GM15510 (cell line): ENCODE results near the gene LPCAT1.

Experiments used
- POLR2A ChIP-seq: IDR thresholded peaks from 3 replicates; pipeline ENCODE4 v1.6.1; 2011; ENCODE audit warnings: borderline replicate concordance; ENCODE audit not compliant: insufficient read length; ENCODE audit errors: extremely low read depth

LPCAT1 gene

DNA sequence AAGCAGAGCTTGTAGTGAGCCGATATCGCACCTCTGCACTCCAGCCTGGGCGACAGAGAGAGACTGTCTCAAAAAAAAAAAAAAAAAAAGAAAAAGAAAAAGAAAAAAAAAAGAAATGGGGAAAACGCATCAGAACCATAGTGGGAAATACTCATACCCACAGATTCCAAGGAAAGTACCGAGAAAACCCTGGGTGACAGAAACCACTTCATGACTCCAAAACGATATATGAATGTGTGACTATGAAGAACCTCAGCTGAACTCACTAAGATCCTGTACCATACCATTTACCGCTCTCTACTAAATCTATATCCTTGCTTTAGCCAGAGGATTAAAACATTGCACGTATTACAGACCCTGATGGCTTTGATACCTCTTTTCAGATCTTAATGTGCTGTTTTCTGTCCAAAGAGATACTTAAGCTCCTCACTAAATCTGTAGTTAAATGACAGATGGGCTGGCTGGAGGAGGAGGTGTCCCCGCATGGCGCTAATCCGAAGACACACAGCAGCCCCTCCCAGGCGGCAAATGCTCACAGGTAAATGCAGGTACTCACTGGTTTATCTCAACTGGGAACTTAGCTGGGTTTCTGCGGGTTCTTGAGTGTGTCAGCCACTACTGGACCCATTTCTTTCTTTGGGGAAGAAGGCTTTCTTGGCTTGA lies 2.8 kb downstream of the LPCAT1 start:
- TF ChIP-seq POLR2A = no peak

DNA sequence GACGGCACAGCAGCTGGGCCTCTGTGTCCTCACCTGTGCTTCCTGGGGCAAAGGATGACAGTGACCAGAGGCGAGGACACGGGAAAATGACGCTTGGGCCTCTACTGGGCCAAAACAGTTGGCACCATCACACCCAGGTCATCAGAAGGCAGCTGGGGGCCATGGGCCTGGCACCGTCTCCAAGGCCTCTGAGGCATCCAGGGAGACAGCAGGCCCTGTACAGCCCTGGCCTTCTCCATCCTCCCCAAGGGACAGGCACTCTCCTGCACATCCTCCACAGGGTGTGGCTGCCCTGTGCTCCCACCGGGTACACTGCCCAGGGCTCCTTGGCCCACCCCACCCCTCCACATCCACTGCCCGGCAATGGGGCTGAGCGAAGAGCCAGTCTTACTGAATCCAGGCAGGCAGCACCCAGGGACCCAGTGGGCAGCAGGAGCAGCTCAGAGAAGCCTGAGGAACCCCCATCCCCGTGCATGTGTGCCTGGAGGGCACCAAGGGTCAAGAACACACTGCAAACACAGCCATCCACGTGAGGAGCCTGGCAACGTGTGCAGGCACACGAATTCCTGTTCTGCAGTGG lies 4.0 kb downstream of the LPCAT1 start:
- TF ChIP-seq POLR2A = no peak

DNA sequence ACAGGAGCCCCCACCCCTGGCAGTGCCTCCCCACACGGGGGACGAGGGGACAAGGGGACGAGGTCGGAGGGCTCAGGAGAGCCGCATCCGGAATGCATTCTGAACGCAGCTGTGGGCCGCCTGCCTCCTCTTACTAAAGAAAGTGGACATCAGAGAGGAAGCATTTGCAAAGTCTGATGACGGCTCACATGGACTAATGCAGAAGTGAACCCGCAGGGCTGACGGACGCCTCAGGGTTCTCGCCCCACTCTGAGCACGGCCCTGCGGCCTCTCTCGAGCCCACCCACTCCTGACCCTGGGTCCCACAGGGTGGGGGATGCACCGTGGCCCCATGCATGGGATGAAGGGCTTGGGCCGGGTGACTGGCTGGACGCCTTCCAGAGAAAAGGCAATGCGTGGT lies 5.9 kb downstream of the LPCAT1 start:
- TF ChIP-seq POLR2A = no peak

DNA sequence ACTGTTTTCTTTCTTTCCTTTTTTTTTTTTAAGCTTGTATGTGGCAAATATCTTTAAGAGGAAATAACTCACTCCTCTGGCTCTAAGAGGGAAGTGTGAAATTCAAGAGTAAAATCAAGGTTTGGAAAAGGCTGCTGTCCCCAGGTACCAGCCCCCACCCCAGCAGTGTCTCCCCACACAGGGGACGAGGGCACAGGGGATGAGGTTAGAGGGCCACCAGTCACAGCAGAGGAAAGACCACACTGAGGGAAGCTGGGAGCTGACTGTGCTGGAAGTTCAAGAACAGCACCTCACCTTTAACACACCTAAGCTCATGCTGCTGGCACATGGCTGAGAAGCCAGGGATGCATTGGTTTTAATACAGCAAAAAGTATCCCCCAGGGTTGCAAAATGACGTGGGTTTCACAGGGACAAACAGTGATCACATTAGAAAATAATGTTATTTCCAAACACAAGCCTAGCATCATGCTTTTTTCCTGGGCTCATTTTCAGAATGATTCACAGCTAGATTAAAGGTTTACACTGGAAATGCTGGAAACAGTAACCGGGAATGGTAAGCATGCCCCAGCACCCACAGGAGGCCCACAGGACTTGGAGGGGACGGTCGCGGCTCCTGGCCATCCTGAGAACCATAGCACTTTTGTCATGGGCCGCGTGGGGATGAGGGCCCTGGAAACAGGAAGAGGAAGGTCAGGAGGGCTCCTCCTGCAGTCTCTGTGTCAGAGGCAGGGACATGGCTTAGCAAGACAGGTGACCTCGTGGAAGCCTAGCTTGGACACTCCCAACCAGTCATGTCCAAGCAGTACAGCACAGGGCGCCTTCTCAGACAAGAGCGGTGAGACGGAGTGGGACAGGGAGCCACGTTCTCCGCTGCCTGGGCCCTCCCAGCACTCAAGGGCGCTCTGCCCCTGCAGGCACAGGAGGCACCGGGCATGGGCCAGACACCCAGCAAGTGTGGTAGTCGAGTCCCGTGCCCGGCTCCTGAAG lies 6.9 kb downstream of the LPCAT1 start:
- no peak for TF ChIP-seq POLR2A

DNA sequence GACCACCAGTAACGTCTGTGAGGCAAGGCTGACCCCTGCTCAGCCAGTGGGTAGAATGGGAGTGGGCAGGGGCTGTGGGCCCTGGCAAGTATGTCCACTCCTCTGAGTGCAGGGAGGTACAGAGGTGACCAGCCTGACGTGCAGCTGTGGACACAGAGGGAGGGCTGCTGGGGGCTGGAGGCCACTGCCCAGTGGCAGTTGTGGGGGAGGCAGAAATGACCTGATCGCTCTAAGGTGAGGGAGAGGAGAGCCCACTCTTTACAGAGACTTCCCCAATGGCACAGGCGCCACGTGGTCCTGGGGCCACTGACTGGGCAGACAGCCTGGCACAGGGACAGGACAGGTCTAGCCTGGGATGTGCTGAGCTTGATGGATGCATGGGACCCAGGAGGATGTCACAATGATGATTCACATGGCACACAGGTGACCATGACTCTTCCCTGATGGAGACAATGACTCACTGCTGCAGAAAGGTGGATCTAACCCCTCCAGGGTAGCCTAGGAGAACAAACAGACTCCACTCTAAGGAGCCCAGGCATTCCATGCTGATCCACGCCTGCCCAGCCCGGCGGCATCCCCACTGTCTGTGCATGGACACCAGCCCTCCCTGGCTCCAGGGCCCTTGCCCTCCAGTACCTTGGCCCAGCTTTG lies 7.7 kb downstream of the LPCAT1 start:
- no peak for TF ChIP-seq POLR2A

DNA sequence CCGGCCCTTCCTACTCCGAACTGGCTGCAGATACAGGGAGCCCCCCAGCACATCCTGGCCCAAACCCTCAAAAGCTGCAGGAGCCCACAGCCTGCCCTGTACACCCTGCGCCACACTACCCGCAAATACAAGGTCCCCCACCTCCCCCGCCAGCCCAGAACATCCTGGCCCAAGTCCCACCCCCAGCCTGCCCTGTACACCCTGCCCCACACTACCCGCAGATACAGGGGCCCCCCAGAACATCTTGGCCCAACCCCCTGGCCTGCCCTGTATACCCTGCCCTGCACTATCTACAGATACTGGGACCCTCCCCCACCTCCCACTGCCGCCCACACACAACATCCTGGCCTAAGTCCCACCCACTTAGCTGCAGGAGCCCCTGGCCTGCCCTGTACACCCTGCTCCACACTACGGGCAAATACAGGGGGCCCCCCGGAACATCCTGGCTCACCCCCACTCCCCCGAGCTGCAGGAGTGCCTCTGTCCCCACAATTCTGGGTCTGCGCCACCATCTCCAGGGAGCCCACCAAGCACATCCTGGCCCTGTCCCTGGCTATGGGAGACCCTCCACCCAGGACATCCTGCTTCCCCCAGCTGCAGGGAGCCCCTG lies 8.3 kb downstream of the LPCAT1 start:
- TF ChIP-seq POLR2A = no peak

DNA sequence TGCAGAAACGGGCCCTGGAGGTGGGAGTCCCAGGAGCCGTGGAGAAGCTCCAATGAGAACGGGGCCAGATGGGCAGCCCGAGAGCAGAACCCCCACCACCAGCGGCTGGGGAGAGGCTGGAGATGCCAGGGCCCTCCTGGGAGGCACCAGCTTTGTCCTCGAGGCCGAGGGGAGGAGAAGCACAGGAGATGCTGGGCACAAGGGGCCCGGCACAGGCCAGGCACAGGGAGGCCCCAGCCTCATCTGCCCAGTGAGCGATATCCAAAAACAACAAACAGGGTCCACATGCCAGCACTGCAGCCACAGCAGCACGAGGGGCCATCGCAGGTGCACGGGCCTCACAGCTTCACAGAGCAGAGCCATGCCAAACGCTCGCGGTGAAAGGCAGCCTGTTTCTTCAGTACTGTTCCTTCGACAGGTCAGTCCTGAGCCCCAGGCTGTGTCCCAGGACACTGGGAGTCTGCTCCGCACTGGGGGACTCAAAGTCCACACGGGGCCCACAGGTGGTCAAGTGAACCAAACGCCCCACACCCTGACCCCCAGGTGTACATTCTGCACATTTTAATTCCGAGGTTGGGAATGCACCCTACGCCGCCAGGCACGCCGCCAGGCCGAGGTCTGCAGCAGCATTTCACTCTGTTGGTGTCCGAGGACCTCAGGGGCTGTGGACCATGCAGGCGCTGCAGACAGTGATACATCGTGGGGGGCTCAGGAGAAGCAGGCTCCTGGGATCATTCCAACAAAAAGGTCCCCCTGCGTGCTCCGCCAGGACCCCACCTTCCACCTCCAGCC lies 9.5 kb downstream of the LPCAT1 start:
- no peak for TF ChIP-seq POLR2A

DNA sequence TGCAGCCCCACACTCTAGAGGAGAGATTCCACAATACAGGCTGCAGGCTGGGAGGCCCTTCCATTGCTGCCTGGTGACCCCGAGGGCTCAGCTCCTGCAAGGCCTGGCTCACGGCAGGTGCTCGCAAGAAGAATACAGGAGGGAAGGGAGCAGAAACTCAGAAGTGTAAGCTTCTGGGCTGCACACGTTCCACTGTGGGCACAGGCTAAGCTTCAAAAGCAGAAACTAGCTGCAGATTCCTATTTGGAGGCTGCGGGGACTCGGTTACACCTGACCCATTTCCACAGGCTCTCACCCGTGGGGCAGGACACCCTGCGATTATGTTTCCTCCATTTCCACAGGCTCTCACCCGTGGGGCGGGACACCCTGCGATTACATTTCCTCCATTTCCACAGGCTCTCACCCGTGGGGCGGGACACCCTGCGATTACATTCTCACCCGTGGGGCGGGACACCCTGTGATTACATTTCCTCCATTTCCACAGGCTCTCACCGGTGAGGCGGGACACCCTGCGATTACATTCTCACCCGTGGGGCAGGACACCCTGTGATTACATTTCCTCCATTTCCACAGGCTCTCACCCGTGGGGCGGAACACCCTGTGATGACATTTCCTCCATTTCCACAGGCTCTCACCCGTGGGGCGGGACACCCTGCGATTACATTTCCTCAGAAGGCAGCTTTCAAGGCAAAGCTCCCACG lies 10.3 kb downstream of the LPCAT1 start:
- TF ChIP-seq POLR2A = no peak

DNA sequence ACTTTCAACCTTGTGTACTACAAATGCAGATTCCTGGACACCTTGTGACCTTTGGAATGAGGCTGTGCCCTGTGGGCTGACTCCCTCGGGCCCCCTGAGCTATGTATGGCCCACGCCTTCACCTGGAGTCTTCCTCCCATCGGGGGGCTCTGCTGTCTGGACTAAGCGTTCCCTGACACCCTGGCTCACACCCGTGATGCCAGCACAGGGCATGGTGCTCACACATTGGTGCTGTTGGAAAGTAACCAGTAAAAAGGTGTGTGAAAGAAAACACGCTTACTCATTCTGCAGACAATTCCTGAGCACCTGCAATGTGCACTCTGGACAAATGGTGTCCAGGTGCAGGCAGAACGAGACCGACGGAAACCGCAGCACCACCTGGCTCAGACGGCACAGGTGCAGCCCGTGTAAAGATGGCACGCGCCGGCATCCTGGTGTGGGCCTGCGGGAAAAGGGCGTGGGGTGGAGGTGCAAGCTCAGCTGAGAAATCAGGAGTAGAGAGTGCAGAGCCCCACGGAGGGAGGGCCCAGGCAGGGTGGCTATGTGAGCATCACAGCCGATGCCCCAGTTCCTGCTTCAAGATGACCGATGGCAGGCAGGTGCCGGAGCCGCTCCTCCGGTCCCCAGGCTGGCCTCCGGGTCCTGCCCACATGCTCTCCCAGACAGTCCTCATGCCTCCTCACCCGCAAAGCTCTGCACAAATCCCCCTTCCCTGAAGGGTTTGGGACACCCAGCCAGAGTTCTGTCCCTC lies 11.0 kb downstream of the LPCAT1 start:
- TF ChIP-seq POLR2A = no peak

DNA sequence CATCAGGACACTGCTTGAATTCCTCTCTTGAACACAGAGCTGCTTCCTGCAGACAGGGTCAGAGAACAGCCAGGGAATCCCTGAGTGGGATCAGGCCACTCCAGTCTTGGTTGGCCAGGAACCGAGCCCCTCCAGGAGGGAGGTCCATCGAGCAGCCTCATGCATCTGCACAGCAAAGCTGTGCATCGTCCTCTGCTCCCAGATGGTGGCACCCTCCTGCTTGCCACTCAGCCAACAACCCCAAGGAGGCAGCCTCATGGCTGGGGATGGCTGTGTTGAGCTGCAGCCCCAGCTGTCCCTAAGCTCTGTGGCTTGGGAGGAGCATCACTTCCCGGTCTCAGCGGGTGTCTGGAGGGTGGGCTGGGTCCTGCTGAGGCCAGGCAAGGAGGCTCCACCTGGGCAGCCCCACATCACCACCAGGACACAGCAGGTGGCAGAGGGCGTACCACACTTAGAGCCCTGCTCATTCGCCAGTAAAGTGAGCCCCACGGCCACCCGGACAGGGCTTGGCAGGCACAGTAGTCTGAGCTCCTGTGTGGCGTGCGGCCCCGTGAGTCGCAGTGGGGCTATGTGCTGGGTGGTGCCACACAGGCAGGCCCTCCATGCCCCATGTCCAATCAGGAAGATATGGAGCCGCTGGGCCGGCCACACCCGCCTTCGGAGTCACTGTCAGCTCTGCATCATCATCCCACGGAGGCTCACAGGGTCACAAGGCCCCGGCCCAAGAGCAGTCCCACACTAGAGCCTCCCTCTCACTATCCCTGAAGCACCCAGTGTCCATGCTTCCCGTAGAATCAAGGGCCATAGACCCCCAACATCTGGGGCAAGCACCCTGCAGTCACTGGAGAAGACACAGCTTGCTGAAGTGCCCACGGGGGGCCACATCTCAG lies 11.9 kb downstream of the LPCAT1 start:
- TF ChIP-seq POLR2A = no peak

DNA sequence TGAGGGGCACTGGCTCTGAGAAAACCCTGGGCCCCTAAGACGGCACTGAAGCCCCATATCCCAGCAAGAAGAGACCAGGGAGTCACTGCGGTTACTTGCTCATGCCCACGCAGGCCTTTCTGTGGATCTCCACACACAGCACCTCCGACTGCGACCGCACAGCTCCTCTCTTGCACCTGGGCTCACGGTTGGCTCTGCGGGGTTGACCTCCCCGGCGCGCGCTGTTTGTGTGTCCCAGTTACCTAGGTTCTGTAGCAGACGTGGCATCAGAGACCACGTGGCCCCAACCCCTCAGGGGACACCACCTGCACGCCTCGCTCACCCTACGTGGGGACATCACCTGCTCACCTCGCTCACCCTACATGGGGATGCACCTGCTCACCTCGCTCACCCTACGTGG lies 12.7 kb downstream of the LPCAT1 start:
- no peak for TF ChIP-seq POLR2A

DNA sequence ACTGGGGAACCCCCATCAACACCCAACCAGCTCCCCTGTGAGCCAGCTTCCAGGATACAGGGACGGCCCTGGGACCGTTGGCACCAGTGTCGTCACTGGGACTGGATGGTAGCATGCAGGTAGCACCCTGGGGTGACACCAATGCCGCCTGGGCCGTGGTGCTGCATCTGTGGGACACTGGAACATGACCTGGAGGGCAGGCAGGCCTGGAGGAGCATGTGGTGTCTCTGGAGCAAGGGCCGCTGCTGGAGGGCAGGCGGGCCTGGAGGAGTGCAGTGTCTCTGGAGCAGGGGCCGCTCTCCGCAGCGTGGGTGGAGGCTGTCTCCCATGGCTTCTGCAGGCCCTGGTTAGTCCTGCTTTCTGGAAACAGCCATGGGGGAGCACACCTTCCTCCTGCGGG lies 13.1 kb downstream of the LPCAT1 start:
- no peak for TF ChIP-seq POLR2A
